8988T (cell line): ENCODE data around the gene RPRM.
"Not testable (repeated sequence)": the region's sequence is repeated elsewhere in the genome, so short reads cannot be mapped to it uniquely, and the experiment has no call there.

Experiments used
- DNase-seq: peaks from one replicate; pipeline ENCODE4 v3.0.0; 2011

Gene RPRM

GRCh38 chr2:153478289-153479261, at the start of gene RPRM:
RPRM (minus strand) TSS chr2:153478762; CDS start chr2:153478565, 197 bp downstream.
- DNase-seq, result no peak

- no peak for DNase-seq
Observed at GRCh38 chr2:153519257-153519875, 40.8 kb upstream of the RPRM start.

- DNase-seq, result no peak
Observed at GRCh38 chr2:153512331-153512730, 33.8 kb upstream of the RPRM start.

GRCh38 chr2:153510996-153511395, 32.4 kb upstream of the RPRM start:
- DNase-seq, result no peak

GRCh38 chr2:153509133-153509532, 30.6 kb upstream of the RPRM start:
- DNase-seq, result no peak

- not testable (repeated sequence) for DNase-seq
Observed at GRCh38 chr2:153506499-153506898, 27.9 kb upstream of the RPRM start.

GRCh38 chr2:153499439-153499838, 20.9 kb upstream of the RPRM start:
- DNase-seq, result no peak

GRCh38 chr2:153497938-153498629, 19.5 kb upstream of the RPRM start:
- DNase-seq, result no peak

- DNase-seq, result no peak
Observed at GRCh38 chr2:153495725-153496124, 17.2 kb upstream of the RPRM start.

- no peak for DNase-seq
Observed at GRCh38 chr2:153488072-153488471, 9.5 kb upstream of the RPRM start.

GRCh38 chr2:153487448-153487847, 8.9 kb upstream of the RPRM start:
- no peak for DNase-seq

GRCh38 chr2:153479573-153479972, 1.0 kb upstream of the RPRM start:
- no peak for DNase-seq

GRCh38 chr2:153477636-153478288, 800 bp downstream of the RPRM start:
- no peak for DNase-seq

- DNase-seq, result no peak
Observed at GRCh38 chr2:153476816-153477635, 1.5 kb downstream of the RPRM start.

GRCh38 chr2:153476491-153476815, 2.1 kb downstream of the RPRM start:
- no peak for DNase-seq

GRCh38 chr2:153474876-153475435, 3.6 kb downstream of the RPRM start:
- no peak for DNase-seq

GRCh38 chr2:153474407-153474806, 4.2 kb downstream of the RPRM start:
- DNase-seq, result no peak

- no peak for DNase-seq
Observed at GRCh38 chr2:153470867-153471266, 7.7 kb downstream of the RPRM start.

- no peak for DNase-seq
Observed at GRCh38 chr2:153464395-153464794, 14.2 kb downstream of the RPRM start.

GRCh38 chr2:153462338-153462859, 16.2 kb downstream of the RPRM start:
- no peak for DNase-seq

- DNase-seq, result no peak
Observed at GRCh38 chr2:153461453-153461852, 17.1 kb downstream of the RPRM start.

- no peak for DNase-seq
Observed at GRCh38 chr2:153455861-153456260, 22.7 kb downstream of the RPRM start.
